GM18520 (cell line): Measurements from ENCODE around the gene CHRNE.
"Not testable (repeated sequence)": the region's sequence is repeated elsewhere in the genome, so short reads cannot be mapped to it uniquely, and the experiment has no call there.

ENCODE experiments used
- ATAC-seq: cut with Tn5 transposase; IDR thresholded peaks from one replicate; pipeline ENCODE4 v1.9.1; 2021; ENCODE audit not compliant: unreplicated experiment

Gene CHRNE

GRCh38 chr17:4857347-4857746 lies 45.6 kb downstream of the CHRNE start:
- not testable (repeated sequence) for ATAC-seq

- no peak for ATAC-seq
Measured at GRCh38 chr17:4856937-4857314, 46.0 kb downstream of the CHRNE start.

DNA sequence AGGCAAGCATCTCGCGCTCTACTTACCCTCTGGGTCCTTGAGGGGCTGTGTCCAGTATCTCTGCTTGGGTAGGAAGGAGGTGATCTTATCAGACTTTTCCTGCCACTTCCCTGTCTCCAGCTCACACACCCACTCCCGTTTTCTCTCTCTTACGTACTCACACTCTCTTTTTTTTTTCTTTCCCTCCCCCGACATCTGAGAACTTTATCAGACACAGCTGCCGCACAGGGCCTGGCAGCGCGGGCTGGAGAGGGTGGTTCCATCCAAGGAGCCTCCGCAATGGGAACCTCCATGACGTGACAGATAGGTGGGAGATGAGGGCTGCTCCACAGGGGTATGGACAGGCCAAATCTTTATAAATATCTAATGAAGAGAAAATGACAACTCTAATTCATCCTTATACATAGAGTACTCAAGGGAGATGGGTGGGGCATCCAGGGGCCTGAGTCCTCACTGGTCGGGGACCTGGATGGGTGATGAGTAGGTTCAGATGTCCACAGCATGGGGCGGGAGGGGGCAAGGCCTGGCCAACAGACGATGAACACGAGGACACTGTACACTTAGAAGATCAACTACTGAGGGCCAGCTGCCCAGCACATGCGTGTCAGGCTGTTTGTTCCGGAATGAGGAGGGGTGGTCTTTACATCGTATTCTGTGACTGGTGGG lies 46.5 kb downstream of the CHRNE start:
- ATAC-seq, result no peak

DNA sequence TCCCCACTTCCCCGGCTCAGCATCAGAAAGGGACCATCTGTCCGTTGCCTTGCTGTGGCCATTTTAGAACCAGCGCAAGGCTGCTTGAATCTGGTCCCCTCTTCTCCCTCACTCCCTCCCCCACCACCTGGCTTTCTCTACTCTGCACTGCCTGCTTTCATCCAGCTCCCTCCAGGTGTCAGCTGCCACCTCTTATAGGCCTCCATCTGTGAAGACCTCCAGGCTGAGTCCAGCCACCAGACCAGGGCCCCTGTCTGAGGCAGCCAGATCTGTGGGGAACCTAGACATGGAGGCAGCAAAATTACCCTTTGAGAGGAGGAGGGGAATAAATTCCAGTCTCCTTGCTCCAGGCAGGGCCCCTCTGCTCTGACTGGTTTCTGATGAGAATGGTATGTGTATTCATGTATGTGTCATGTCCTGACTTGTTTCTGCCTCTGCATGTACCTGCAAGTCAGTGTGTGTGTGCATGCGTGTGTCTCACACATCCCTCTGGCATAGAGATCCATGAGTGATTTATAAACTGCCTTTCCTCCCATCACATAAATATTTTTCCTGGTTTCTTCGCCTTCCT lies 48.7 kb downstream of the CHRNE start:
- no peak for ATAC-seq

DNA sequence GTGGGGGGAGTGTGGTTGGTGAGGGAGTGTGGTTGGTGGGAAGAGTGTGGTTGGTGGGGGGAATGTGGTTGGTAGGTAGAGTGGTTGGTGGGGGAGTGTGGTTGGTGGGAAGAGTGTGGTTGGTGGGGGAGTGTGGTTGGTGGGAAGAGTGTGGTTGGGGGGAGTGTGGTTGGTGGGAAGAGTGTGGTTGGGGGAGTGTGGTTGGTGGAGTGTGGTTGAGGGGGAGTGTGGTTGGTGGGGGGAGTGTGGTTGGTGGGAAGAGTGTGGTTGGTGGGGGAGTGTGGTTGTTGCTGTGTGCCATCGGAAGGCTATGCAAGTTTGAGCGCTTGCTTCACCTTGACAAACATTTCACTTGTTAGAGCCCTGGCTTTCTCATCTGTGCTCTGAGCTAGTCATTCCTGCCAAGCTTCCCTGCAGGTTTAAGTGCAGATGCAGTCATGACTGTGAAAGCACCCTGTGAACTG lies 49.7 kb downstream of the CHRNE start:
- ATAC-seq, result no peak

GRCh38 chr17:4852567-4853207 lies 50.2 kb downstream of the CHRNE start:
- no peak for ATAC-seq

DNA sequence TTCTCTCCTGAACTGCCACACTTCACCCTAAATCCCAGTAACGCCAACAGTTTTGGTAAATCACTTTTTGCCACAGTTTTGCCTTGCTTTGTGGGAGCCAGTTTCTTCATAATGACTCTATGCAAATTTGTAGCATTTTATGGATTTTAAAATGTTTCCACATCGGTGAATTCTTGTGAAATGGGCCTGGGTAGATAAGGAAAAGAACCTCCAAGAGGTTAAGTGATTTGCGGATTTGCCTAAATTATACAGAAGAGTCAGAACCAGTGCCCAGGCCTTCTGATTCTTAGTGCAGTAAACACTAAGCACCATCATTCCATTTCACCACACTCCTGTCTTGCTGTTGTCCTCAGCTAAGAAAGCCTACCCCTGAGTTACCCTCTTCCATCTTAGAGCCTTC lies 51.8 kb downstream of the CHRNE start:
- ATAC-seq, result no peak

DNA sequence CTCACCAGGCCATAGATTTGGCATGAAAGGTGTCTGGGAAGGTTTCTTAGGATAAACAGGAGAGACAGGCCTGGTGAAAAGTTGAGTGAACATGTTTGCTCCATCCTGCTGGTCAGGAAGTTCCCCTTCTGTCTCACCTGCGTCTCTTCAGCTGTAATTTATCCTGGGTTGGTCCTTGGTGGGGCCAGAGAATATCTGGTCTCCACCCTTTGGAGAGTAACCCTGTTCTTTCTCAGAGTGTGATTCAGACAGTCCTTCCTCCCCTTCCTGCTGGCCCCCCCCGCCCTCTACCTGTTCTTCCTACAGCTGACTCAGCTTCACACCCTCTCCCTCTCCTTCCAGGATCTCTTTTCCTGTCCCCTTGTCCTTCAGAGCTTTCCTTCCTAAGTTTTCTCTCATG lies 52.7 kb downstream of the CHRNE start:
- no peak for ATAC-seq

DNA sequence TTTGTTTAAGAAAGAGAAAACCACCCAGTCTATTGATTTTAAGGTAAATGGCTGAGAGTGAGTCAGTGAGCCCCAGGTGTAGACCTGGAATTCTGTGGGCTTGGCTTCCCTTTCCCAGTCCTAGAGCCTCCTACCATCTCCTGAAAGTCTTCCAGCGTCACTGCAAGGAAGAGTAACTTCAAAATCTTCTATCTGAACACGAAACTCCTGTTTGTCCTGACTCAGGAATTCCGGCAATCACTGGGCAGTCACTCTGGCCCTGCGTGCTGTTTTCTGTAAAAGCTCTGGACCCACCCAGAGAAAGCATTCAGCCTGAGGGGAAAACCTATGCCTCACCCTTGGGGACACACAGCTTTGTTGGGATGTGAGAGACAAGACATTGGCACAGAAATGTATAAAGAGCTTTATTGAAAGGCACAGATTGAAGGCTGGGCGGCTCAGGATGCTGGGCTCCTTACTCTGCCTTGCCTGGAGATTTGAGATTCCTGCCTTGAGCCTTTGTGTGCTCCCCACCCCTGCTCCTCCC lies 53.8 kb downstream of the CHRNE start:
- no peak for ATAC-seq
